ENCODE data around the gene LRRC25. TPM values are rescaled to one million over a fixed set of nuclear protein-coding genes. Genes with fewer than 3 reads are reported as not detected.

The LRRC25 gene
- total RNA-seq, 1 experiment from 2014 or later: 0.31 TPM

DNA sequence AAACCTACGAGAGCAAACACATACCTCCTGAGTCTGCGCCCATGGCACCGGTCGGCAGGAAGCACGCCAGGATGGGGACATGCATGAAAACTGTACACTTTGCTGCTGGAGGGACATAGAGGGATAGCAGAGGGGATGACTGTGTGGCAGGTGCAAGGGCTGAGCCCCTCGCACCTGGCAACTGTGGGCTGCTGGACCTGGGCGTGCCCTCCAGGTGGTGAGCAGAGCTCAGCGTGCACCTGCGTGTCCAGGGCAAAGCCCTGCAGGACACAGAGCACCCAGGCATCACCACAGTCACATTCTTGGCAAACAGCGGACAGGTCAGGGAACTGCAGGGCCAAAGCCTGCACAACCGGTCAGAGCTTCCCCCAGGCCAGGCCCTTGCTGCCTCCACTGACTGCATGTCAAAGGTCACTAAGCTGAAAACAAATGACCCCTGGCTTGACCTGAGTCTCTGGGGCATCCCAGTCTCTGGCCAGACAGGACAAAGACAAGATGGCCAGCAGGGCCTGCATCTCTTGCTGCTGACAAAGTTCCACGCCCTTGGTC lies 49.5 kb upstream of the LRRC25 start (continued):
- TF ChIP-seq, protein P1, sequence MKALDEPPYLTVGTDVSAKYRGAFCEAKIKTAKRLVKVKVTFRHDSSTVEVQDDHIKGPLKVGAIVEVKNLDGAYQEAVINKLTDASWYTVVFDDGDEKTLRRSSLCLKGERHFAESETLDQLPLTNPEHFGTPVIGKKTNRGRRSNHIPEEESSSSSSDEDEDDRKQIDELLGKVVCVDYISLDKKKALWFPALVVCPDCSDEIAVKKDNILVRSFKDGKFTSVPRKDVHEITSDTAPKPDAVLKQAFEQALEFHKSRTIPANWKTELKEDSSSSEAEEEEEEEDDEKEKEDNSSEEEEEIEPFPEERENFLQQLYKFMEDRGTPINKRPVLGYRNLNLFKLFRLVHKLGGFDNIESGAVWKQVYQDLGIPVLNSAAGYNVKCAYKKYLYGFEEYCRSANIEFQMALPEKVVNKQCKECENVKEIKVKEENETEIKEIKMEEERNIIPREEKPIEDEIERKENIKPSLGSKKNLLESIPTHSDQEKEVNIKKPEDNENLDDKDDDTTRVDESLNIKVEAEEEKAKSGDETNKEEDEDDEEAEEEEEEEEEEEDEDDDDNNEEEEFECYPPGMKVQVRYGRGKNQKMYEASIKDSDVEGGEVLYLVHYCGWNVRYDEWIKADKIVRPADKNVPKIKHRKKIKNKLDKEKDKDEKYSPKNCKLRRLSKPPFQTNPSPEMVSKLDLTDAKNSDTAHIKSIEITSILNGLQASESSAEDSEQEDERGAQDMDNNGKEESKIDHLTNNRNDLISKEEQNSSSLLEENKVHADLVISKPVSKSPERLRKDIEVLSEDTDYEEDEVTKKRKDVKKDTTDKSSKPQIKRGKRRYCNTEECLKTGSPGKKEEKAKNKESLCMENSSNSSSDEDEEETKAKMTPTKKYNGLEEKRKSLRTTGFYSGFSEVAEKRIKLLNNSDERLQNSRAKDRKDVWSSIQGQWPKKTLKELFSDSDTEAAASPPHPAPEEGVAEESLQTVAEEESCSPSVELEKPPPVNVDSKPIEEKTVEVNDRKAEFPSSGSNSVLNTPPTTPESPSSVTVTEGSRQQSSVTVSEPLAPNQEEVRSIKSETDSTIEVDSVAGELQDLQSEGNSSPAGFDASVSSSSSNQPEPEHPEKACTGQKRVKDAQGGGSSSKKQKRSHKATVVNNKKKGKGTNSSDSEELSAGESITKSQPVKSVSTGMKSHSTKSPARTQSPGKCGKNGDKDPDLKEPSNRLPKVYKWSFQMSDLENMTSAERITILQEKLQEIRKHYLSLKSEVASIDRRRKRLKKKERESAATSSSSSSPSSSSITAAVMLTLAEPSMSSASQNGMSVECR (CRISPR knock-in tag; IDR thresholded peaks at IDR 0.05; ENCODE audit: borderline replicate concordance): no peak
- no peak for TF ChIP-seq ZNF317 (CRISPR knock-in tag; IDR thresholded peaks at IDR 0.05; ENCODE audit: borderline replicate concordance, low read depth)
- TF ChIP-seq, protein P2, sequence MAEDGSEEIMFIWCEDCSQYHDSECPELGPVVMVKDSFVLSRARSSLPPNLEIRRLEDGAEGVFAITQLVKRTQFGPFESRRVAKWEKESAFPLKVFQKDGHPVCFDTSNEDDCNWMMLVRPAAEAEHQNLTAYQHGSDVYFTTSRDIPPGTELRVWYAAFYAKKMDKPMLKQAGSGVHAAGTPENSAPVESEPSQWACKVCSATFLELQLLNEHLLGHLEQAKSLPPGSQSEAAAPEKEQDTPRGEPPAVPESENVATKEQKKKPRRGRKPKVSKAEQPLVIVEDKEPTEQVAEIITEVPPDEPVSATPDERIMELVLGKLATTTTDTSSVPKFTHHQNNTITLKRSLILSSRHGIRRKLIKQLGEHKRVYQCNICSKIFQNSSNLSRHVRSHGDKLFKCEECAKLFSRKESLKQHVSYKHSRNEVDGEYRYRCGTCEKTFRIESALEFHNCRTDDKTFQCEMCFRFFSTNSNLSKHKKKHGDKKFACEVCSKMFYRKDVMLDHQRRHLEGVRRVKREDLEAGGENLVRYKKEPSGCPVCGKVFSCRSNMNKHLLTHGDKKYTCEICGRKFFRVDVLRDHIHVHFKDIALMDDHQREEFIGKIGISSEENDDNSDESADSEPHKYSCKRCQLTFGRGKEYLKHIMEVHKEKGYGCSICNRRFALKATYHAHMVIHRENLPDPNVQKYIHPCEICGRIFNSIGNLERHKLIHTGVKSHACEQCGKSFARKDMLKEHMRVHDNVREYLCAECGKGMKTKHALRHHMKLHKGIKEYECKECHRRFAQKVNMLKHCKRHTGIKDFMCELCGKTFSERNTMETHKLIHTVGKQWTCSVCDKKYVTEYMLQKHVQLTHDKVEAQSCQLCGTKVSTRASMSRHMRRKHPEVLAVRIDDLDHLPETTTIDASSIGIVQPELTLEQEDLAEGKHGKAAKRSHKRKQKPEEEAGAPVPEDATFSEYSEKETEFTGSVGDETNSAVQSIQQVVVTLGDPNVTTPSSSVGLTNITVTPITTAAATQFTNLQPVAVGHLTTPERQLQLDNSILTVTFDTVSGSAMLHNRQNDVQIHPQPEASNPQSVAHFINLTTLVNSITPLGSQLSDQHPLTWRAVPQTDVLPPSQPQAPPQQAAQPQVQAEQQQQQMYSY (CRISPR knock-in tag; IDR thresholded peaks at IDR 0.05): no peak
- TF ChIP-seq, protein P3, sequence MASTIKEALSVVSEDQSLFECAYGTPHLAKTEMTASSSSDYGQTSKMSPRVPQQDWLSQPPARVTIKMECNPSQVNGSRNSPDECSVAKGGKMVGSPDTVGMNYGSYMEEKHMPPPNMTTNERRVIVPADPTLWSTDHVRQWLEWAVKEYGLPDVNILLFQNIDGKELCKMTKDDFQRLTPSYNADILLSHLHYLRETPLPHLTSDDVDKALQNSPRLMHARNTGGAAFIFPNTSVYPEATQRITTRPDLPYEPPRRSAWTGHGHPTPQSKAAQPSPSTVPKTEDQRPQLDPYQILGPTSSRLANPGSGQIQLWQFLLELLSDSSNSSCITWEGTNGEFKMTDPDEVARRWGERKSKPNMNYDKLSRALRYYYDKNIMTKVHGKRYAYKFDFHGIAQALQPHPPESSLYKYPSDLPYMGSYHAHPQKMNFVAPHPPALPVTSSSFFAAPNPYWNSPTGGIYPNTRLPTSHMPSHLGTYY (CRISPR knock-in tag; IDR thresholded peaks at IDR 0.05): no peak
- no peak for TF ChIP-seq NFE2L1 (CRISPR knock-in tag; IDR thresholded peaks at IDR 0.05)
- TF ChIP-seq, protein P4, sequence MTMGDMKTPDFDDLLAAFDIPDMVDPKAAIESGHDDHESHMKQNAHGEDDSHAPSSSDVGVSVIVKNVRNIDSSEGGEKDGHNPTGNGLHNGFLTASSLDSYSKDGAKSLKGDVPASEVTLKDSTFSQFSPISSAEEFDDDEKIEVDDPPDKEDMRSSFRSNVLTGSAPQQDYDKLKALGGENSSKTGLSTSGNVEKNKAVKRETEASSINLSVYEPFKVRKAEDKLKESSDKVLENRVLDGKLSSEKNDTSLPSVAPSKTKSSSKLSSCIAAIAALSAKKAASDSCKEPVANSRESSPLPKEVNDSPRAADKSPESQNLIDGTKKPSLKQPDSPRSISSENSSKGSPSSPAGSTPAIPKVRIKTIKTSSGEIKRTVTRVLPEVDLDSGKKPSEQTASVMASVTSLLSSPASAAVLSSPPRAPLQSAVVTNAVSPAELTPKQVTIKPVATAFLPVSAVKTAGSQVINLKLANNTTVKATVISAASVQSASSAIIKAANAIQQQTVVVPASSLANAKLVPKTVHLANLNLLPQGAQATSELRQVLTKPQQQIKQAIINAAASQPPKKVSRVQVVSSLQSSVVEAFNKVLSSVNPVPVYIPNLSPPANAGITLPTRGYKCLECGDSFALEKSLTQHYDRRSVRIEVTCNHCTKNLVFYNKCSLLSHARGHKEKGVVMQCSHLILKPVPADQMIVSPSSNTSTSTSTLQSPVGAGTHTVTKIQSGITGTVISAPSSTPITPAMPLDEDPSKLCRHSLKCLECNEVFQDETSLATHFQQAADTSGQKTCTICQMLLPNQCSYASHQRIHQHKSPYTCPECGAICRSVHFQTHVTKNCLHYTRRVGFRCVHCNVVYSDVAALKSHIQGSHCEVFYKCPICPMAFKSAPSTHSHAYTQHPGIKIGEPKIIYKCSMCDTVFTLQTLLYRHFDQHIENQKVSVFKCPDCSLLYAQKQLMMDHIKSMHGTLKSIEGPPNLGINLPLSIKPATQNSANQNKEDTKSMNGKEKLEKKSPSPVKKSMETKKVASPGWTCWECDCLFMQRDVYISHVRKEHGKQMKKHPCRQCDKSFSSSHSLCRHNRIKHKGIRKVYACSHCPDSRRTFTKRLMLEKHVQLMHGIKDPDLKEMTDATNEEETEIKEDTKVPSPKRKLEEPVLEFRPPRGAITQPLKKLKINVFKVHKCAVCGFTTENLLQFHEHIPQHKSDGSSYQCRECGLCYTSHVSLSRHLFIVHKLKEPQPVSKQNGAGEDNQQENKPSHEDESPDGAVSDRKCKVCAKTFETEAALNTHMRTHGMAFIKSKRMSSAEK (CRISPR knock-in tag; IDR thresholded peaks at IDR 0.05; ENCODE audit: borderline replicate concordance): no peak
- TF ChIP-seq CBFB (CRISPR knock-in tag; IDR thresholded peaks at IDR 0.05; ENCODE audit: low read depth): no peak

DNA sequence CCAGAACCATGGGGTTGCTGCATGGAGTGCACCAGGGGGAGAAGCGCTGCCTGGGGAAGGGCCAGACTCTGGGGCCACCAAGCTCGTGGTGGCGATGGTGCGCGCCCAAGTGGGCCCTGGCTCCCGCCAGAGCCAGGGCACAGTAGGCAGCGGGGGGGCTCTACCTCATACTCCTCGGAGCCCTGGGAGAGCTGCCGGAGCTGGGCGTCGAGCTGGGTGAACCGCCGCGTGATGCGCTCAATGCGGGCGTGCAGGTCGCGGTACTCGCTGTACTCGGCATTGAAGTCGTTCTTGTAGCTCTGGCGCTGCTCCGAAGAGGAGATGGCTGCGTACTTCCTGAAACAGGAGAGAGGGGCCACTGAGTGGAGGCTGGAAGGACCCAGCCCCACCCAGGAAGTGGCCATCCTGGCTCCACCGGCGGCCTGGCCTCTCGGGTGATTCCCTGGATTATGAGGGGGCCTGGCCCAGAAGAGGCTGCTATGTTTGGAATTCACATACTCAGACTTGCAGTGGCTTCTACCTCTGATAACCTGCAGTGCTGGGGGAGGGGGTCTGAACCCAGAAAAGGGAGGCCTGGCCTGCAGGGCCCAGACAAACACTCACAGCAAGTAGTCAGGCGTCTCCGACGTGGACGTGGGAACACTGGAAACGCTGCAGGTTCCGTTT lies 48.9 kb upstream of the LRRC25 start:
- Mint-ChIP-seq H3K27me3 (ENCODE audit: low read depth) (no peaks in the 10 kb centered on the region), H3K4me1 (no peaks in the 10 kb centered on the region), H3K36me3 (peaks cover 13% of the 10 kb centered on the region), H3K9me3 (peaks cover 5% of the 10 kb centered on the region), H3K4me3 (no peak overlapping the region), H3K27ac (no peak overlapping the region)
- POLR2A ChIA-PET: no interaction called here
- ATAC-seq (no peak), DNase-seq (ENCODE audit: low spot score) (no peak)
- CTCF ChIA-PET: interaction anchor here (0.6 to 1.6 kb wide), 2 partner anchors 16 to 458 kb away, joined by 4 to 6 read pairs; no protein-coding TSS in a partner anchor
- no peak for TF ChIP-seq NR1H2 (CRISPR knock-in tag; IDR thresholded peaks at IDR 0.05)
- TF ChIP-seq ZBTB21 (CRISPR knock-in tag; IDR thresholded peaks at IDR 0.05; ENCODE audit: borderline replicate concordance): no peak
- TF ChIP-seq, protein P2 (CRISPR knock-in tag; IDR thresholded peaks at IDR 0.05): no peak
- no peak for TF ChIP-seq ZNF232 (CRISPR knock-in tag; IDR thresholded peaks at IDR 0.05)
- TF ChIP-seq, protein P5, sequence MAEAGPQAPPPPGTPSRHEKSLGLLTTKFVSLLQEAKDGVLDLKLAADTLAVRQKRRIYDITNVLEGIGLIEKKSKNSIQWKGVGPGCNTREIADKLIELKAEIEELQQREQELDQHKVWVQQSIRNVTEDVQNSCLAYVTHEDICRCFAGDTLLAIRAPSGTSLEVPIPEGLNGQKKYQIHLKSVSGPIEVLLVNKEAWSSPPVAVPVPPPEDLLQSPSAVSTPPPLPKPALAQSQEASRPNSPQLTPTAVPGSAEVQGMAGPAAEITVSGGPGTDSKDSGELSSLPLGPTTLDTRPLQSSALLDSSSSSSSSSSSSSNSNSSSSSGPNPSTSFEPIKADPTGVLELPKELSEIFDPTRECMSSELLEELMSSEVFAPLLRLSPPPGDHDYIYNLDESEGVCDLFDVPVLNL (CRISPR knock-in tag; IDR thresholded peaks at IDR 0.05; ENCODE audit: borderline replicate concordance, low read depth): no peak
- TF ChIP-seq, protein P6, sequence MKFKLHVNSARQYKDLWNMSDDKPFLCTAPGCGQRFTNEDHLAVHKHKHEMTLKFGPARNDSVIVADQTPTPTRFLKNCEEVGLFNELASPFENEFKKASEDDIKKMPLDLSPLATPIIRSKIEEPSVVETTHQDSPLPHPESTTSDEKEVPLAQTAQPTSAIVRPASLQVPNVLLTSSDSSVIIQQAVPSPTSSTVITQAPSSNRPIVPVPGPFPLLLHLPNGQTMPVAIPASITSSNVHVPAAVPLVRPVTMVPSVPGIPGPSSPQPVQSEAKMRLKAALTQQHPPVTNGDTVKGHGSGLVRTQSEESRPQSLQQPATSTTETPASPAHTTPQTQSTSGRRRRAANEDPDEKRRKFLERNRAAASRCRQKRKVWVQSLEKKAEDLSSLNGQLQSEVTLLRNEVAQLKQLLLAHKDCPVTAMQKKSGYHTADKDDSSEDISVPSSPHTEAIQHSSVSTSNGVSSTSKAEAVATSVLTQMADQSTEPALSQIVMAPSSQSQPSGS (CRISPR knock-in tag; IDR thresholded peaks at IDR 0.05; ENCODE audit: borderline replicate concordance, low read depth): no peak

All from WTC11 (cell line).